WTC11 (cell line): ENCODE results near the gene CD9. TPM values are rescaled to one million over a fixed set of nuclear protein-coding genes. Genes with fewer than 3 reads are reported as not detected.

Experiments
- ATAC-seq: fragments of 200-7000 bp; cut with Tn5 transposase; 2 replicates; pipeline ENCODE4 v1.10.0; 2021; ENCODE audit warnings: mild to moderate bottlenecking, moderate library complexity
- CTCF ChIA-PET: fragments of 300-600 bp; sonication (Branson Sonifier 250); formaldehyde crosslinking; loops from one replicate; lab custom pipeline; 2021; ENCODE audit warnings: antibody characterized with exemption; lab: Charles Lee
- POLR2A ChIA-PET: fragments of 350-600 bp; sonication (Branson Sonifier 250); formaldehyde crosslinking; loops from one replicate; lab custom pipeline; 2021; ENCODE audit warnings: antibody characterized with exemption; lab: Charles Lee
- DNase-seq: peaks from one replicate; pipeline ENCODE4 v3.0.0; 2021; ENCODE audit warnings: low spot score
- H3K27ac Mint-ChIP-seq: 2 replicates; pipeline ENCODE4 v1.8.0; 2021; ENCODE audit warnings: mixed read lengths
- H3K27me3 Mint-ChIP-seq: 2 replicates; pipeline ENCODE4 v1.8.0; 2021; ENCODE audit warnings: low read depth, mild to moderate bottlenecking, moderate library complexity, mixed read lengths
- H3K36me3 Mint-ChIP-seq: 2 replicates; pipeline ENCODE4 v1.8.0; 2021; ENCODE audit warnings: mixed read lengths
- H3K4me1 Mint-ChIP-seq: 2 replicates; pipeline ENCODE4 v1.8.0; 2022; ENCODE audit warnings: mixed read lengths
- H3K4me3 Mint-ChIP-seq: 2 replicates; pipeline ENCODE4 v1.8.0; 2021; ENCODE audit warnings: mild to moderate bottlenecking, moderate library complexity, mixed read lengths
- H3K9me3 Mint-ChIP-seq: 2 replicates; pipeline ENCODE4 v1.8.0; 2021; ENCODE audit warnings: mixed read lengths
- AR ChIP-seq: fragments of 250-450 bp; sonication (Bioruptor Pico); IDR thresholded peaks from 2 replicates; pipeline ENCODE4 v1.9.0; 2021; ENCODE audit warnings: mild to moderate bottlenecking
- ATF1 ChIP-seq: sonication (generic); formaldehyde crosslinking; IDR thresholded peaks from 2 replicates; pipeline ENCODE4 v1.8.1; 2023; ENCODE audit warnings: mild to moderate bottlenecking, moderate library complexity, missing genetic modification reagents
- ATF3 ChIP-seq: sonication (generic); formaldehyde crosslinking; conservative IDR thresholded peaks from 2 replicates; pipeline ENCODE4 v1.8.1; 2022; ENCODE audit warnings: mild to moderate bottlenecking, missing genetic modification reagents
- CREB1 ChIP-seq: sonication (generic); formaldehyde crosslinking; IDR thresholded peaks from 2 replicates; pipeline ENCODE4 v1.8.0; 2023; ENCODE audit warnings: mild to moderate bottlenecking, missing genetic modification reagents
- ELF4 ChIP-seq: sonication (generic); formaldehyde crosslinking; IDR thresholded peaks from 2 replicates; pipeline ENCODE4 v1.8.1; 2022; ENCODE audit warnings: low read depth, mild to moderate bottlenecking, moderate library complexity, missing genetic modification reagents
- ETV6 ChIP-seq: sonication (generic); formaldehyde crosslinking; IDR thresholded peaks from 2 replicates; pipeline ENCODE4 v1.8.1; 2022; ENCODE audit warnings: mild to moderate bottlenecking, missing genetic modification reagents
- GABPB1 ChIP-seq: sonication (generic); formaldehyde crosslinking; IDR thresholded peaks from 2 replicates; pipeline ENCODE4 v1.8.1; 2023; ENCODE audit warnings: mild to moderate bottlenecking, missing genetic modification reagents
- PRDM15 ChIP-seq: sonication (generic); formaldehyde crosslinking; IDR thresholded peaks from 2 replicates; pipeline ENCODE4 v1.8.0; 2022; ENCODE audit warnings: missing genetic modification reagents
- SOX15 ChIP-seq: fragments of 250-450 bp; sonication (Bioruptor Pico); IDR thresholded peaks from 2 replicates; pipeline ENCODE4 v1.9.0; 2021; ENCODE audit warnings: mild to moderate bottlenecking
- ZNF396 ChIP-seq: fragments of 250-450 bp; sonication (Bioruptor Pico); IDR thresholded peaks from 2 replicates; pipeline ENCODE4 v1.8.0; 2021; ENCODE audit warnings: mild to moderate bottlenecking, moderate library complexity, borderline replicate concordance
- ZNF512 ChIP-seq: sonication (generic); formaldehyde crosslinking; IDR thresholded peaks from 2 replicates; pipeline ENCODE4 v1.8.1; 2022; ENCODE audit warnings: missing genetic modification reagents, borderline replicate concordance
- ZNF532 ChIP-seq: fragments of 250-450 bp; sonication (Bioruptor Pico); IDR thresholded peaks from 2 replicates; pipeline ENCODE4 v1.9.0; 2021; ENCODE audit warnings: mild to moderate bottlenecking, borderline replicate concordance
- total RNA-seq: library from RNA; stranded (reverse); gene quantifications from 3 replicates; pipeline ENCODE4 v1.2.3, GENCODE V29; 2021

The CD9 gene
- total RNA-seq, 1 experiment from 2014 or later = 260 TPM

GRCh38 chr12:6223545-6223944, 23.3 kb downstream of the CD9 start (continued):
- TF ChIP-seq PRDM15 (CRISPR knock-in tag) = no peak
- no peak for TF ChIP-seq ELF4 (CRISPR knock-in tag)
- TF ChIP-seq ZNF396 (CRISPR knock-in tag) = no peak
- no peak for TF ChIP-seq ATF1 (CRISPR knock-in tag)
- TF ChIP-seq, all 79 proteins: peak for 0

GRCh38 chr12:6224550-6224949, 24.4 kb downstream of the CD9 start:
- Mint-ChIP-seq H3K4me1 (peaks cover 39% of the 10 kb centered on the region), H3K27me3 (no peaks in the 10 kb centered on the region), H3K4me3 (no peak overlapping the region), H3K27ac (peak overlapping the region; percentile 47), H3K36me3 (peaks cover 46% of the 10 kb centered on the region), H3K9me3 (no peaks in the 10 kb centered on the region)
- ATAC-seq (no peak), DNase-seq (no peak)
- ChIA-PET CTCF (interaction anchor here (1.1 to 2.0 kb wide), 4 partner anchors 24 to 60 kb away, joined by 3 to 6 read pairs (median 5); partner anchors contain the start of gene CD9), POLR2A (interaction anchor here (0.9 to 1.4 kb wide), 2 partner anchors 9 to 19 kb away, joined by 3 to 4 read pairs; no protein-coding TSS in a partner anchor)
- no peak for TF ChIP-seq GABPB1 (CRISPR knock-in tag)
- no peak for TF ChIP-seq ZNF512 (CRISPR knock-in tag)
- TF ChIP-seq ETV6 (CRISPR knock-in tag) = no peak
- no peak for TF ChIP-seq ATF3 (CRISPR knock-in tag)
- TF ChIP-seq ZNF532 (CRISPR knock-in tag) = no peak
- no peak for TF ChIP-seq AR (CRISPR knock-in tag)
- no peak for TF ChIP-seq SOX15 (CRISPR knock-in tag)
- TF ChIP-seq CREB1 = no peak
- no peak for TF ChIP-seq ELF4 (CRISPR knock-in tag)
